Dedifferentiated amniotic fluid mesenchymal stem cell (primary cell): ENCODE results near the gene FRS2.

Experiments
- DNase-seq: peaks from one replicate; pipeline ENCODE4 v3.0.0-alpha.2; 2016; ENCODE audit errors: extremely low spot score

Gene FRS2

GRCh38 chr12:69466867-69467266, 3.3 kb upstream of the FRS2 start:
- DNase-seq = no peak

- DNase-seq = no peak
Measured at GRCh38 chr12:69467366-69467765, 2.8 kb upstream of the FRS2 start.

DNA sequence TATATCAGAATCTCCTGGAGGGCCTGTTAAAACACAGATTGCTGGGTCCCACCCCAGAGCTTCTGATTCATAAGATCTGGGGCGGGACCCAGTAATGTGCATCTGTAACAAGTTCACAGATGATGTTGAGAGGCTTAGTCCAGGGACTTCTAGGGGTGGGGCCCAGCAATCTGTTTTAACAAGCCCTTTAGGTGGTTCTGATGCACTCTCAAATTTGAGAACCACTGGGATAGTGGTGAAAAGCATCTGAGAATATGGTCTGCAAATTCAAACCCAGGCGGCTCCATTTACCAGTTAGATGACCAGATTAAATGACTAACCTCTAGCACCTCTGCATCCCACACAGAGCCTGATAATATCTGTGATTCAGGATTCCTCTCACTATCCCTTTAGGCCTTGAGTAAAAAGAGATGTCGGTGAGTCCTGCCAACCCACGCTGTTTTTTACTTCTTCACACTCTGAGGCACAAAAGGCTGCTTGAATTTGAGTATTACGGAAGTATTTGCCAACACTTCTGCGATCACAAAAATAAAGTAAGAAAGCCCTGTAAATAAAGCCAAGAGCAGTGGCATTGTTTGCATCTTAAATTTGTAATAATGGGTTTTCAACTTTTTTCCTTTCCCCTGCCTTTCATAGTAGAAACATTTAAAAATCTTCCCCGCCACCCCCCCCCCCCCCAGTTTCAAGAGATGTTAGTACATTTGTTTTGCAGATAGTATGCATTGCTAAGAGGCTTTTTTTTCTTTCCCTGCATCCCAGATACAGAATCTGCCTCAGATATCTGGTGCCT, 1.8 kb upstream of the FRS2 start:
- no peak for DNase-seq

DNA sequence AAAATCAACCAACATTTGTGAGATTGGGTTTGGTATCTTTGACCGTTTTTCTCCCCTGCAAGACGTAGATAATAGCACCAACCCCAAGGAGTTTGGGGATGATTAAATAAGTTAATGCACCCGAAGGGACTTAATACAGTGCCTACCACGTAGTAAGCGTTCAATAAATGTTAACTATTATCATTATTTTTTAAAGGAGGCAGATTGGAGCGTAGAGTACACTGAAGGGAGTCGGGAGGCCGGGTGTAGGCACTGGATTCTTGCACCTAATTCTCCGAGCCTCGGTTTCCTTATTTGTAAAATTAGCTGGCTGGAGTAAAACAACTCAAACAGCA, 367 bp upstream of the FRS2 start:
- no peak for DNase-seq

- DNase-seq = no peak
Measured at GRCh38 chr12:69471076-69471430, 865 bp downstream of the FRS2 start.

- DNase-seq = no peak
Measured at GRCh38 chr12:69471667-69472385, 1.6 kb downstream of the FRS2 start.

DNA sequence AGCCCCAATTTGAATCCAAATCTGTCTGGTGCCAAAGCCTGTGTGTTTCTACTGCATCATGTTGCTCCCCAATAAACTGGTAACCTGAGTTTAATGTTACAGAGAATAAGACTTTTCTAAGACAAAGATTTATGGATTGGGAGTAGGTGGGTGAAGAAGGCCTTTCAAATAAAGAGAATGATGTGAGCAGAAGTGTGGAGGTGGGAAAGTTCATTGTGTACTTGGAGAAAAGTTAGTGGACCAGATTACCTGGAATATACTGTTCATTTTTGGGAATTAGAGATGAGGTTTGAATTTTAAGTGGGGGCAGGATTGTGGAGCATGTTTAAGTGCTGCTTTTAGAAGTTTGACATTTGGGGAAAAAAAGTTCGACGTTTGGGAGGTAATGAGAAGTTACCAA, 3.1 kb downstream of the FRS2 start:
- no peak for DNase-seq

- no peak for DNase-seq
Measured at GRCh38 chr12:69474456-69474855, 4.3 kb downstream of the FRS2 start.

- DNase-seq = peak; percentile 47
Measured at GRCh38 chr12:69475237-69475975, 5.2 kb downstream of the FRS2 start.

DNA sequence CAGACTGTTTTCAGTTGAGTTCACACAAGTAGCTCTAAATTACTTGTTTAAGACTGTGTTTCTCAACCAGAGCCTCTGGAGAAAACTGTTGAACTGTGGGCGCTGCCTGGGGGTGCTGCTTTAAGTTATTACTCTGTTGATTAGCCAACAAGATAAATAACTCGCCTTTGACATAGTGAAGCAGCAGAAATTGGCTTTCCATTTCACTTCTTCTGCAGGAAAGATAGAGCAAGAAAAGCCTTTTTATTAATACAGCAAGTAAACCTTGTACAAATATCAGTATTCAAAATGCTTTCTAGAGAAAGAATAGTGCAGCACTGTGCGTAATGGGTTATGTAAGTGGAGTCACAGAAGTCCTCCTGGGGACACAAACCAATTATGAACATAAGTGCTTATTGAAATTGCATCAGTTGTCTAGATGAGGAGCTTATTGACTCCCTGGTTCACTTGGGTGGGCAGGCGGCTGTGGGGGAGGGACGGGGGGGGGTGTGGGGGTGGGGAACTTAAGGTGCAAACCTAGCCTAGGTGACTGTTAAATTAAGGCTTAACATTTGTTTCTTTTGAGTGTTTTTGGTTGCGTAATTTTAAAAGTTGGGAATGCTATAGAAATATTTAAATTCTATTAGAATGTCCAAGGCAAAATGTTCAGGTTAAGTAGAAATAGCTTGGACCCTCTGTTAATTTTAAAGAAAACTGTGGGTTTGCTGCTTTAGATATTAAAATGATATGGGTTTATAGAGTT, 6.3 kb downstream of the FRS2 start:
- DNase-seq = no peak

DNA sequence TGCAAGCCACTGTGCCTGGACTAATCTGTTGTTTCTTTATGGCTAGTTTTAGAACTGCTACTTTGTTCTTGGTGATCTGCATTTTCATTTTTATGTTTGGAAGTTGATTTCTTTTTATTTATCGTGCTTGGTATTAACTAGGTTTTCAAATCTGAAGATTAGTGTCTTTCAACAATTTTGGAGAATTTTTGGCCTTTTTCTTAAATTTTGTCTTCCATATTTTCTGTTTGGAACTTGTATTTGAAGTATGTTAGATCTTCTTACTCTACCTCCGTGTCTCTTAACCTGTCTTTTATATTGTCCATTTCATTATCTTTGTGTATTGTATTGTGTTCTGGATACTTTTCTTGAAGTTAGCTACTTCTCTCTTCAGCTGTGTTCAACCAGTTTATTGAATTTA, 9.5 kb downstream of the FRS2 start:
- no peak for DNase-seq

GRCh38 chr12:69480698-69481097, 10.5 kb downstream of the FRS2 start:
- DNase-seq = no peak

DNA sequence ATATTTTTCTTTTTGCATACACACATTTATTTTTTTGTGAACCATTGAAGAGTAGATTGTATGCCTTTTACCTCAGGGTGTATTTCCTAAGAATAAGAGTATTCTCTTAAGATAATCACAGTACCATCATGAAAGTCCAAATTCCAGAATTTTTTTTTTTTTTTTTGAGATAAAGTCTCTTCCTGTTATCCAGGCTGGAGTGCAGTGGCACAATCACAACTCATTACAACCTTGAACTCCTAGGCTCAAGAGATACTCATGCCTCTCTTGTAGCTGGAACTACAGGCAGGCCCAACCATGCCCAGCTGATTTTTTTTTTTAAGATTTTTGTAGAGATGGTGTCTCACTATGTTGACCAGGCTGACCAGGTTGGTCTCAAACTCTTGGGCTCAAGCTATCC, 10.9 kb downstream of the FRS2 start:
- DNase-seq = no peak

- no peak for DNase-seq
Measured at GRCh38 chr12:69483700-69484099, 13.5 kb downstream of the FRS2 start.

DNA sequence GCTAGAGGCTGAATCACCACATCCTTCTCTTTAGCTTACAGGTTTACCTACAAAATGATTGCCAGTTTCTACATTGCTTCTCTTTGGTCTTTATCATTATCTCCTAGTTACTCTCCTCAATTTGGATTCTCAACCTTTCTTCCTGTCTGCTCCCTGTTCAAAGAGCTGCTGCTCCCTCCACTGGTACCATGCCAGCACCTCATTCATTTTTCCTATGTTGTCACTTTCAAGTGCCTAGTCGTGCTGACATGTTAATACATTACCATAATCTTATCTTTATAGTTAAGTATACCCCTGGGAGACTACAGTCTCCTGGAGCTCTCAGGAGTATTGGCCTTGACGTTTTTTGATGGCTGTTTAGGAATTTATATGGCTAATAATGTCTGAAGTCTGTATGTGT, 14.2 kb downstream of the FRS2 start:
- DNase-seq = no peak

DNA sequence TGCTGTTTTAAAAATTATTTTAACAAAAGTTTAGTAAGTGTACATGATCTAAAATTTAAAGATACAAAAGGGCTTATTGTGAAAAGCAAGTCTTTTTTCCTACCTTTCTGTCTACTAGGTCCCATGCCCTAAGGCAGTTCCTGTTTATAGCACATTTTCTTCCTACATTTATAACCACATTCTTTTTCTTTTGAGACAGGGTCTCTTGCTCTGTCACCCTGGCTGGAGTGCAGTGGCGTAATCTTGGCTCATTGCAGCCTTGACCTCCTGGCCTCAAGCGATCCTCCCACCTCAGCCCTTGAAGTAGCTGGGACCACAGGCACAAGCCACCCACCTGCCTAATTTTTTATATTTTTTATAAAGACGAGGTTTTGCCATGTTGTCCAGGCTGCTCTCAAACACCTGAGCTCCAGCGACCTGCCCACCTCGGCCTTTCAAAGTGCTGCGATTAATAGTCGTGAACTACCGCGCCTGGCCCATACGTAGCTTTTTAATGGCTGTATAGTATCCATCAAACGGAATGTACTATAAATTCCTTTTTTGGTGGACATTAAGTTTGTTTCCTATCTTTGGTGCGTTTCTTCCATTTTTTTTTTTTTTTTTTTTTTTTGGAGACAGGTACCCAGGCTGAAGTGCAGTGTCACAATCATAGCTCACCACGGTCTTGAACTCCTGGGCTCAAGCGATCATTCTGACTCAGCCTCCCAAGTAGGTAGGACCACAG, 20.9 kb downstream of the FRS2 start:
- no peak for DNase-seq

DNA sequence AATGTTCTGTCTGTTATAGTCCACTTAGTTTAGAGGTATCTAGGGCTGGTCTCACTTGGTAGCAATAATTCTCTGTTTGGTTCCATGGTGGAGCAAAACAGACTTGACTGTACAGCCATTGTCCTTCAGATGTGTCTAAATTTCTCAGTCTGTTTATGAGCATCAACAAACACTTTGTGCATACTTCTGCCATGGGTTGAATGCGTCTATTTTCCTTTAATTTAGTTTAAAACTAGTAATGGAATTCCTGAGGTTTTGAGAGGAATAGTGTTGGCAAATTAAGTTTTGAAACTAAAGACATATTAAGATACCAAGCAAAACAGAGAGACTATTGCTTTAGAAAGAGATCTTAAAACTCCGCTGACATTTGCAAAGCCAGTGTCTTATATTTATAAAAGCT, 22.6 kb downstream of the FRS2 start:
- DNase-seq = no peak

DNA sequence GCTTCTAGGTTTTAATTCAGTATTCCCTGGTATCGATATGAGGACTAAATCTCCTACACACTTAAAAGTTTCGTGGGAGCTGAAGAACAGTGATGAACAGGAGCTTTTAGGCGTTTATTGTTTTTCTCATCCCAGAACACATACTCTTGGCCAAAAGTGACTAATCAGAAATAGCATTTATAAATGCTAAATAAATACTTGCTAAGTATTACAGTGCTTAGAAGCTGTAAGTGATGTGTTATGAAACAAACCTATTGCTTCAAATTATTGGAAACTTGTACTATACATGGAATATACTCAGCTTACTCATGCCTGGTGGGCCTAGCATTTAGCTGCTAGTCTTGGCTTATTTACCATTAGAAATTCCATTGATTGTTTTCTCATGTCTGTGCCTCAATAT, 24.9 kb downstream of the FRS2 start:
- DNase-seq = no peak

- DNase-seq = peak; percentile 39
Measured at GRCh38 chr12:69497308-69498026, 27.3 kb downstream of the FRS2 start.

DNA sequence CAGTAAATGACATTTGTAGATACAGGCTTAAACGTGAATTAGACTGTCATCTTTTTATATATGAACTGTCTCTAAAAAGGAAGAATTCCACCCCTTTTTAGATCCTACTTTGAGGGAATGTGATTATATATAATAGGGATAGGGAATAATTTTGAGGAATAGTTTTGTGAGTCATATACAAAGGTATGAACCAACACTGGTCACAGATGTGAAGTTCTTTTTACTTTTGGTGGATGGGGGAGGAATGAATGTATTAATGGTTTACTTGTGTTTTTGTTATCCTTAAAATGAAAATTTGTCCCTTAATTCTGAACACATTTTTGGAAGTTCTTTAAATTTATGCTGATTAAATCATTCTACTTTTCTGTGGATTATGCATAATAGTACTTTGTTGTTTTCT, 30.4 kb downstream of the FRS2 start:
- no peak for DNase-seq
